Measurements from ENCODE around the gene PLB1. TPM values are rescaled to one million over a fixed set of nuclear protein-coding genes. Genes with fewer than 3 reads are reported as not detected.

Gene PLB1
- total RNA-seq, 2 experiments from 2014 or later, result 1.3 to 1.6 TPM

- H3K9me3 ChIP-seq (ENCODE audit: control insufficient read depth in 1 of 2, insufficient read depth in 1 of 2, low read length in 2 of 2), result peaks cover 0 to 5% of the 10 kb centered on the region in 2 experiments
- no peaks in the 10 kb centered on the region for H3K36me3 ChIP-seq (ENCODE audit: insufficient read depth, low read length)
- Mint-ChIP-seq H3K4me1 (ENCODE audit: low read depth) (peaks cover 86% of the 10 kb centered on the region), H3K36me3 (ENCODE audit: low read depth) (no peaks in the 10 kb centered on the region), H3K4me3 (peak overlapping the region; percentile 76), H3K27ac (no peak overlapping the region), H3K27me3 (no peaks in the 10 kb centered on the region), H3K9me3 (no peaks in the 10 kb centered on the region)
- intact Hi-C loops (cut with DNase I, micrococcal nuclease), result loop anchor here (1.0 to 10.0 kb wide), 5 partner anchors 27 to 130 kb away; partner anchors contain the start of gene PPP1CB (in 2 of the 2)
- DNase-seq (peak; percentile 55 to 96 (median 69)), ATAC-seq (ENCODE audit: poor library complexity) (peak; percentile 86)
- no peaks in the 10 kb centered on the region for H3K27me3 ChIP-seq (ENCODE audit: control insufficient read depth in 1 of 2, insufficient read depth in 2 of 2, low read length in 2 of 2)
- POLR2A ChIA-PET, result interaction anchor here (0.9 to 7.7 kb wide), 12 partner anchors 8 to 249 kb away, joined by 3 to 49 read pairs (median 5); partner anchors contain the start of genes PPP1CB and TRMT61B
- H3K4me1 ChIP-seq (ENCODE audit: insufficient read depth, low read length), result peaks cover 95% of the 10 kb centered on the region
- H3K27ac ChIP-seq (ENCODE audit: low read depth in 1 of 2, low read length in 2 of 2), result peak overlapping the region; percentile 93 to 98
- no peak for TF ChIP-seq CTCF (IDR thresholded peaks at IDR 0.05)
- CTCF ChIA-PET, result interaction anchor here (0.6 to 6.1 kb wide), 6 partner anchors 8 to 130 kb away, joined by 3 to 60 read pairs (median 4); partner anchors contain the start of gene PPP1CB
- H3K4me3 ChIP-seq (ENCODE audit: low read length), result peak overlapping the region; percentile 15
Measured at GRCh38 chr2:28621172-28622100, 125.6 kb downstream of the PLB1 start.

- TF ChIP-seq CTCF (IDR thresholded peaks at IDR 0.05), result no peak
- Histone ChIP-seq H3K9me3 (ENCODE audit: control insufficient read depth in 1 of 2, insufficient read depth in 1 of 2, low read length in 2 of 2) (peaks cover 0 to 5% of the 10 kb centered on the region in 2 experiments), H3K4me1 (ENCODE audit: insufficient read depth, low read length) (peaks cover 96% of the 10 kb centered on the region), H3K27me3 (ENCODE audit: control insufficient read depth in 1 of 2, insufficient read depth in 2 of 2, low read length in 2 of 2) (no peaks in the 10 kb centered on the region), H3K4me3 (ENCODE audit: low read length) (peak overlapping the region; percentile 13), H3K27ac (ENCODE audit: low read depth in 1 of 2, low read length in 2 of 2) (peak overlapping the region; percentile 93 to 98), H3K36me3 (ENCODE audit: insufficient read depth, low read length) (no peaks in the 10 kb centered on the region)
- Mint-ChIP-seq H3K27ac (no peak overlapping the region), H3K4me3 (peak overlapping the region; percentile 76), H3K4me1 (ENCODE audit: low read depth) (peaks cover 92% of the 10 kb centered on the region), H3K9me3 (no peaks in the 10 kb centered on the region), H3K36me3 (ENCODE audit: low read depth) (no peaks in the 10 kb centered on the region), H3K27me3 (no peaks in the 10 kb centered on the region)
- DNase-seq (no peak), ATAC-seq (ENCODE audit: poor library complexity) (peak; percentile 15)
- POLR2A ChIA-PET, result interaction anchor here (0.9 to 7.7 kb wide), 7 partner anchors 8 to 248 kb away, joined by 3 to 49 read pairs (median 7); partner anchors contain the start of genes PPP1CB and TRMT61B
- intact Hi-C loops (cut with DNase I, micrococcal nuclease), result loop anchor here in 1 of 2 experiments (10.0 kb wide), 1 partner anchor 63 kb away; no protein-coding TSS in a partner anchor
- CTCF ChIA-PET, result interaction anchor here (1.2 to 6.1 kb wide), 3 partner anchors 28 to 55 kb away, joined by 3 to 60 read pairs (median 14); no protein-coding TSS in a partner anchor
Measured at GRCh38 chr2:28622101-28622499, 126.2 kb downstream of the PLB1 start.

- peaks cover 0 to 5% of the 10 kb centered on the region in 2 experiments for H3K9me3 ChIP-seq (ENCODE audit: control insufficient read depth in 1 of 2, insufficient read depth in 1 of 2, low read length in 2 of 2)
- Mint-ChIP-seq H3K9me3 (no peaks in the 10 kb centered on the region), H3K27ac (no peak overlapping the region), H3K4me3 (peak overlapping the region; percentile 72), H3K36me3 (ENCODE audit: low read depth) (no peaks in the 10 kb centered on the region), H3K4me1 (ENCODE audit: low read depth) (peaks cover 91% of the 10 kb centered on the region), H3K27me3 (no peaks in the 10 kb centered on the region)
- no peak overlapping the region for H3K4me3 ChIP-seq (ENCODE audit: low read length)
- ATAC-seq (ENCODE audit: poor library complexity) (no peak), DNase-seq (peak in 1 of 14 experiments; percentile 35)
- H3K4me1 ChIP-seq (ENCODE audit: insufficient read depth, low read length), result peaks cover 94% of the 10 kb centered on the region
- ChIA-PET POLR2A (interaction anchor here (0.9 to 7.7 kb wide), 4 partner anchors 8 to 247 kb away, joined by 5 to 49 read pairs (median 8); partner anchors contain the start of genes PPP1CB and TRMT61B), CTCF (interaction anchor here (1.2 to 6.1 kb wide), 3 partner anchors 8 to 57 kb away, joined by 3 to 60 read pairs (median 4); no protein-coding TSS in a partner anchor)
- intact Hi-C loops (cut with DNase I, micrococcal nuclease), result loop anchor here in 1 of 2 experiments (1.0 to 10.0 kb wide), 2 partner anchors 61 to 129 kb away; no protein-coding TSS in a partner anchor
- no peaks in the 10 kb centered on the region for H3K27me3 ChIP-seq (ENCODE audit: control insufficient read depth in 1 of 2, insufficient read depth in 2 of 2, low read length in 2 of 2)
- peak overlapping the region in 1 of 2 donors; percentile 98 for H3K27ac ChIP-seq (ENCODE audit: low read depth in 1 of 2, low read length in 2 of 2)
- TF ChIP-seq CTCF (IDR thresholded peaks at IDR 0.05), result no peak
- no peaks in the 10 kb centered on the region for H3K36me3 ChIP-seq (ENCODE audit: insufficient read depth, low read length)
Measured at GRCh38 chr2:28623582-28624405, 127.9 kb downstream of the PLB1 start.

All from CD4-positive, alpha-beta T cell (primary cell).